Astrocyte of the cerebellum (primary cell): Measurements from ENCODE around the gene ARHGEF4.

ENCODE experiments used
- DNase-seq: peaks from one replicate; pipeline ENCODE4 v3.0.0-alpha.2; 2011; ENCODE audit warnings: low read depth
- H3K4me3 ChIP-seq: 2 replicates; pipeline ENCODE4 v1.5.1; 2011; ENCODE audit warnings: mild to moderate bottlenecking, low read depth, low read length, moderate library complexity
- in situ Hi-C: cut with HindIII; loops from 2 replicates; pipeline ENCODE4 v1.10.0; 2017; ENCODE audit warnings: low sequenced_read_pairs
- TF ChIP-seq, protein P1 (sequence below): IDR thresholded peaks from 2 replicates; pipeline ENCODE4 v1.5.1; 2012; ENCODE audit warnings: low read length, low read depth, moderate library complexity, mild to moderate bottlenecking; ENCODE audit errors: missing control alignments

ARHGEF4 gene

DNA sequence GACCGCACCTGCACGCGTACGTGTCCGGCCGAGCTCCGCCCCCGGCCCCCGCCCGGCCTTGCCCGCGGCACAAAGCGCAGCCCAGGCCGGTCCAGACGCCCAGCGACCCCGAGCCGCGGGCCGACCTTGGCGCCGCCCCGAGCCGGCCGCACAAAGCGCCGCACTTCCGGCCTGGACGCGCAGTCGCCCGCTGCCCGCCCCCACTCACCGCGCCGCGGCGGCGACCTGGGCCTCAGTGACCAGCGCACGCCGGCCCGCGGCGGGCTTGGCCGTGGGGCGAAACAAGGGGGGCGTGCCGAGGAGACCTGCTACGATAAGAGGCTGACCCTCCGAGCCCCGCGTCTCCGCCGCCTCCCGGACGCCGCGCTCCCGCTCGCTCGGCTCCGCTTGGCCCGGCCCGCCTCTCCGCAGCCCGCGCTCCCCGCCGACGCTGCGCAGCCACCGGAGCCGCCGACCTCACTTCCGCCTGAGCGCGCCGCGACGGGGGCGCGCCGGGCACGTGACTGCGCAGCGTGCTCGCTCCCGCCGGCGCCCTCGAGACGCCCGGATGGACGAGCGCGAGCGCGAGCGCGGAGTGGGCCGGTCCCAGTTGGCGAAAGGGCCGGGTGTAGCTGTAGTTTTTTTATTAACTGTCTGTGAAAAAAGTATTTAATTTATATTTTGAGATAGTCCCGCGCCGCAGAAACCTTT, 256.4 kb downstream of the ARHGEF4 start, which contains the start of gene FAM168B:
Gene FAM168B, minus strand, starts transcription at position 455 of the 690 bp plus-strand sequence. CDS start 10,814 bp downstream, outside the sequence.
- TF ChIP-seq, protein P1, sequence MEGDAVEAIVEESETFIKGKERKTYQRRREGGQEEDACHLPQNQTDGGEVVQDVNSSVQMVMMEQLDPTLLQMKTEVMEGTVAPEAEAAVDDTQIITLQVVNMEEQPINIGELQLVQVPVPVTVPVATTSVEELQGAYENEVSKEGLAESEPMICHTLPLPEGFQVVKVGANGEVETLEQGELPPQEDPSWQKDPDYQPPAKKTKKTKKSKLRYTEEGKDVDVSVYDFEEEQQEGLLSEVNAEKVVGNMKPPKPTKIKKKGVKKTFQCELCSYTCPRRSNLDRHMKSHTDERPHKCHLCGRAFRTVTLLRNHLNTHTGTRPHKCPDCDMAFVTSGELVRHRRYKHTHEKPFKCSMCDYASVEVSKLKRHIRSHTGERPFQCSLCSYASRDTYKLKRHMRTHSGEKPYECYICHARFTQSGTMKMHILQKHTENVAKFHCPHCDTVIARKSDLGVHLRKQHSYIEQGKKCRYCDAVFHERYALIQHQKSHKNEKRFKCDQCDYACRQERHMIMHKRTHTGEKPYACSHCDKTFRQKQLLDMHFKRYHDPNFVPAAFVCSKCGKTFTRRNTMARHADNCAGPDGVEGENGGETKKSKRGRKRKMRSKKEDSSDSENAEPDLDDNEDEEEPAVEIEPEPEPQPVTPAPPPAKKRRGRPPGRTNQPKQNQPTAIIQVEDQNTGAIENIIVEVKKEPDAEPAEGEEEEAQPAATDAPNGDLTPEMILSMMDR = no peak
- DNase-seq = peak; percentile 67
- H3K4me3 ChIP-seq = peak within 1 kb of the TSS; percentile 82
- in situ Hi-C loops = no loop called here

DNA sequence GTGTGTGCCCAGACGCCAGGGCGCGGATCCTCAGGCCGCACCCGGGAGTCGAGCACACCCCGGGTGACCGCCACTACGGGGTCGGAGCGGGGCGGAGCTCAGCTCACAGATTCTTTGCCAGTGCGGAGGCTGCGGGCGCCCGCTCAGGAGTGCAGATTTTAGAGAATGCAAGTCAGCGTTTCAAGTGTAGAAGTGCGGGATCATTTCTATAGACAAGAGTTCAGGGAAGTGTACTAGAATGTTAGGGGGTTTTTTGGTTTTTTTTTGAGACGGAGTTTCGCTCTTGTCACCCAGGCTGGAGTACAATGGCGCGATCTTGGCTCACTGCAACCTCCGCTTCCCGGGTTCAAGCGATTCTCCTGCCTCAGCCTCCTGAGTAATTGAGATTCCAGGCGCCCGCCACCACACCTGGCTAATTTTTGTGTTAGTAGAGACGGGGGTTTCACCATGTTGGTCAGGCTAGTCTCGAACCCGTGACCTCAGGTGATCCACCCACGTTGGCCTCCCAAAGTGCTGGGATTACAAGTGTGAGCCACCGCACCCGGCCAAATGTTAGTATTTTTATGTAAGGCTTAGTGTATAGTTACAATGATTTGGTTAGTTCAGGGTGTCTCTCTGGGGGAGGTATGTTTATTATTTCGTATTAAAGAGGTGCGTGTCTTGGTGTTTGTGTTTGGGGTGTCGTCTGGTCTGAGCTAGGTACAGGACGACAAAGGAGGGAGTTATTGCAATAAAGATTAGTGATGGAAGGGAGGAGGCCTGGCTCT, 257.2 kb downstream of the ARHGEF4 start:
- in situ Hi-C loops = no loop called here
- no peak for DNase-seq
- TF ChIP-seq, protein P1 = no peak
- H3K4me3 ChIP-seq = peak overlapping the region; percentile 82

DNA sequence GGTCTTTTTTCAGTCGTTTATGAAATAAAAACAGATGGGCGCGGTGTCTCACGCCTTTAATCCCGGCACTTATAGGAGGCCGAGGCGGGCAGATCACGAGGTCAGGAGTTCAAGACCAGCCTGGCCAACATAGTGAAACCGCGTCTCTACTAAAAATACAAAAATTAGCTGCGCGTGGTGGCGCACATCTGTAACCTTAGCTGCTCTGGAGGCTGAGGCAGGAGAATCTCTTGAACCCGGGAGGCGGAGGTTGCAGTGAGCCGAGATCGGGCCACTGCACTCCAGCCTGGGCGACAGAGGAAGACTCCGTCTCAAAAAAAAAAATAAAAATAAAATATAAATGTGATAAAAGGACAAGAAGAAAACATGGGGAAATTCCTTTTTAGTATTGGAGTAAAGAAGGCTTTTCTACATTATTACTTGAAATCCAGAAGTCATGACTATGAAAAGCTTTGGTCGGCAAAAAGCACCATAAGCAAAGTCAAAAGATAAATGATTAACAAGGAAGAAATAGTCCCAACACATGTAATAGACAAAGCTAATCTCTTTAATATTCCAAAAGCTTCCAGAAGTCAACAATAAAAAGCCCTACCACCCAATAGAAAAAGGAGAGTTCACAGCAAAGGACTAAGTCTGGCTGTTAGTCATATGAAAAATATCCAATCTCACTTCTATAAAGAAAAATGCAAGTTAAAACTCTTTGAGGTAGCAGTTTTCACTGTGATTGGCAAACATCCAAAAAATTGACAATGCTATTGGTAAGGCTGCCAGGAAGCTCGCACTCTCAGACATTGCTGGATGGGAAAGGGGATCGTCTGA, 258.0 kb downstream of the ARHGEF4 start:
- TF ChIP-seq, protein P1 = no peak
- DNase-seq = no peak
- H3K4me3 ChIP-seq = no peak overlapping the region
- in situ Hi-C loops = no loop called here
